Measurements from ENCODE around the gene C12orf57. TPM values are rescaled to one million over a fixed set of nuclear protein-coding genes. Genes with fewer than 3 reads are reported as not detected.
A peak's percentile ranks its signal among the peaks of the same experiment; 100 is the strongest.

The C12orf57 gene
- total and polyA plus RNA-seq, 2 of the 8 experiments (the other 6 are each of a cell fraction or from before 2014, with no cell fraction given) = 174 to 993 TPM

GRCh38 chr12:6941782-6942181 is 2.0 kb upstream of the C12orf57 start:
- Histone ChIP-seq H2BK120ac (replicated peaks; ENCODE audit: low read depth, low read length) (no peak overlapping the region), H3K79me2 (ENCODE audit: control insufficient read depth in 1 of 2, insufficient read depth in 2 of 2, low read length in 2 of 2) (no peaks in the 10 kb centered on the region), H3K23me2 (ENCODE audit: low read depth, low read length) (peaks cover 11% of the 10 kb centered on the region), H4K91ac (replicated peaks; ENCODE audit: insufficient read length, low read length) (no peak overlapping the region), H2AFZ (ENCODE audit: low read length) (no peak overlapping the region), H3K9me3 (ENCODE audit: insufficient read depth in 2 of 2, low read depth in 1 of 2, low read length in 1 of 2) (no peaks in the 10 kb centered on the region), H3K79me1 (ENCODE audit: low read depth, low read length) (no peaks in the 10 kb centered on the region), H3K4ac (replicated peaks; ENCODE audit: insufficient read length, low read depth, low read length) (no peak overlapping the region), H3K56ac (replicated peaks; ENCODE audit: insufficient read length, low read depth, low read length) (no peak overlapping the region), H3K18ac (ENCODE audit: extremely low read depth, low read length) (no peak overlapping the region), H2BK20ac (ENCODE audit: low read length) (no peak overlapping the region), H3K27me3 (replicated peaks in 1 of 4; ENCODE audit: control insufficient read depth in 3 of 4, extremely low read depth in 1 of 4, insufficient read depth in 3 of 4, low read length in 3 of 4) (no peaks in the 10 kb centered on the region), H3K9ac (replicated peaks in 1 of 4; ENCODE audit: extremely low read depth in 1 of 4, low read depth in 3 of 4, low read length in 3 of 4) (no peak overlapping the region), H2AK5ac (ENCODE audit: low read depth, low read length) (no peak overlapping the region), H3K36me3 (ENCODE audit: control insufficient read depth in 2 of 4, insufficient read depth in 4 of 4, low read length in 3 of 4) (peaks cover 6 to 16% (median 9%) of the 10 kb centered on the region in 4 experiments; a peak in 7 of 8 replicates), H3K4me1 (replicated peaks in 1 of 4; ENCODE audit: control insufficient read depth in 3 of 4, insufficient read depth in 4 of 4, low read length in 3 of 4) (peaks cover 6 to 22% (median 20%) of the 10 kb centered on the region in 4 experiments), H4K20me1 (replicated peaks in 1 of 2; ENCODE audit: control insufficient read depth in 1 of 2, insufficient read depth in 2 of 2, low read length in 2 of 2) (peaks cover 2 to 5% of the 10 kb centered on the region in 2 experiments), H3K27ac (ENCODE audit: low read depth, low read length) (no peak overlapping the region), H3K14ac (ENCODE audit: insufficient read length) (no peak overlapping the region), H3K4me3 (ENCODE audit: extremely low read depth in 1 of 4, insufficient read depth in 2 of 4, low read depth in 3 of 4, low read length in 4 of 4) (no peak overlapping the region), H2BK5ac (ENCODE audit: low read depth, low read length) (0 out of 2 replicates have a peak overlapping the region, but pooled peaks have one; percentile 13), H2BK12ac (ENCODE audit: low read depth, low read length) (no peak overlapping the region; the same call in 1 of the 2 replicates), H4K5ac (ENCODE audit: insufficient read length, low read depth, low read length) (no peak overlapping the region), H2BK15ac (ENCODE audit: low read length) (no peak overlapping the region), H3K23ac (ENCODE audit: insufficient read length) (no peak overlapping the region), H3K4me2 (ENCODE audit: insufficient read depth in 1 of 2, low read depth in 2 of 2, low read length in 2 of 2) (no peak overlapping the region), H4K8ac (ENCODE audit: extremely low read depth, insufficient read depth, low read length) (no peak overlapping the region)
- 93% methylated on average over 10 of the region's 12 CpGs; no CpG with 5 or more reads in 1 of the 2 experiments for WGBS, 2 experiments (ENCODE audit: extremely low coverage in 1 of 2, insufficient coverage in 1 of 2, insufficient read length in 1 of 2, insufficient replicate concordance in 2 of 2, low coverage in 1 of 2, low lambda C conversion rate in 2 of 2, missing lambda C conversion rate in 1 of 2)
- POLR2A ChIA-PET (ENCODE audit: partially characterized antibody) = interaction anchor here (1.4 to 44.0 kb wide), 7 partner anchors 10 to 167 kb away, joined by 6 to 1596 read pairs (median 34); partner anchors contain the start of genes ATN1, C1RL, EMG1 and ENO2
- FAIRE-seq (no peak), DNase-seq (ENCODE audit: low read depth in 1 of 2, low spot score in 2 of 2) (peak in 1 of 2 experiments; percentile 39)
- CTCF ChIA-PET (ENCODE audit: partially characterized antibody) = interaction anchor here (0.6 to 20.2 kb wide), 6 partner anchors 16 to 72 kb away, joined by 3 to 253 read pairs (median 25); partner anchors contain the start of genes ATN1, SPSB2 and TPI1
- TF ChIP-seq ASH2L (IDR thresholded peaks at IDR 0.05; ENCODE audit: low read length) = no peak
- TF ChIP-seq CREB1 (IDR thresholded peaks at IDR 0.05) = no peak
- no peak for TF ChIP-seq NANOG (IDR thresholded peaks at IDR 0.05; ENCODE audit: insufficient read depth, low read depth, low read length, poor library complexity, severe bottlenecking)

All from H1 (cell line).